K562 (cell line): Measurements from ENCODE around the gene TNFSF13. TPM values are rescaled to one million over a fixed set of nuclear protein-coding genes. Genes with fewer than 3 reads are reported as not detected.

Experiments
- ARID4B ChIP-seq: sonication (generic); formaldehyde crosslinking; IDR thresholded peaks from 2 replicates; pipeline ENCODE4 v1.8.0; 2022; ENCODE audit warnings: mild to moderate bottlenecking, missing genetic modification reagents
- ASH1L ChIP-seq: fragments of 450-650 bp; IDR thresholded peaks from 2 replicates; pipeline ENCODE4 v1.6.1; 2018; ENCODE audit warnings: borderline replicate concordance, mild to moderate bottlenecking, low read depth; ENCODE audit not compliant: partially characterized antibody
- CREB1 ChIP-seq, 2 experiments: sonication (generic) in 1 of 2; formaldehyde crosslinking in 1 of 2; IDR thresholded peaks; 2 replicates each; pipeline versions ENCODE4 v1.6.1 to v1.8.0; 2012 to 2022; ENCODE audit warnings: inconsistent platforms in 1 of 2, mild to moderate bottlenecking in 1 of 2, missing genetic modification reagents in 1 of 2, moderate library complexity in 1 of 2
- CREM ChIP-seq: IDR thresholded peaks from 2 replicates; pipeline ENCODE4 v1.6.1; 2014; ENCODE audit warnings: antibody characterized with exemption, low read depth
- EZH2 ChIP-seq: IDR thresholded peaks from 2 replicates; pipeline ENCODE4 v1.6.1; 2012; ENCODE audit warnings: low read depth, mild to moderate bottlenecking, inconsistent platforms, low read length, borderline replicate concordance
- HMGN3 ChIP-seq: IDR thresholded peaks from 2 replicates; pipeline ENCODE4 v1.6.1; 2011; ENCODE audit warnings: borderline replicate concordance, low read depth, mild to moderate bottlenecking, mixed read lengths, low read length; ENCODE audit not compliant: insufficient read length; ENCODE audit errors: extremely low read depth
- PHB ChIP-seq: fragments of 250-450 bp; sonication (Bioruptor Pico); IDR thresholded peaks from 2 replicates; pipeline ENCODE4 v1.5.0; 2021
- POLR2A ChIP-seq: fragments of 450-650 bp; conservative IDR thresholded peaks from 2 replicates; pipeline ENCODE4 v1.6.1; 2016
- PRPF4 ChIP-seq: fragments of 200-400 bp; formaldehyde crosslinking; IDR thresholded peaks from one replicate; pipeline ENCODE4 v1.6.1; 2017; ENCODE audit warnings: low read length, low read depth, mild to moderate bottlenecking; ENCODE audit not compliant: insufficient read depth, poor library complexity, severe bottlenecking
- RBFOX2 ChIP-seq: fragments of 200-400 bp; formaldehyde crosslinking; IDR thresholded peaks from 2 replicates; pipeline ENCODE4 v1.6.1; 2017; ENCODE audit warnings: low read depth, mild to moderate bottlenecking, low read length, moderate library complexity
- TEAD1 ChIP-seq, 2 experiments: fragments of 450-650 bp in 1 of 2; sonication (generic) in 1 of 2; formaldehyde crosslinking; IDR thresholded peaks; 2 replicates each; pipeline versions ENCODE4 v1.4.0 to v1.8.0; 2020 to 2022; ENCODE audit warnings: mild to moderate bottlenecking in 2 of 2, missing genetic modification reagents in 1 of 2
- ZKSCAN8 ChIP-seq: fragments of 200-800 bp; sonication (Bioruptor generic); IDR thresholded peaks from 2 replicates; pipeline ENCODE4 v1.6.1; 2016; ENCODE audit warnings: missing genetic modification characterization, missing compliant biosample characterization
- ZNF407 ChIP-seq: fragments of 450-650 bp; IDR thresholded peaks from 2 replicates; pipeline ENCODE4 v1.6.1; 2016; ENCODE audit warnings: low read depth
- ZNF717 ChIP-seq: fragments of 250-450 bp; sonication (Bioruptor Pico); IDR thresholded peaks from 2 replicates; pipeline ENCODE4 v1.5.0; 2021
- polyA plus RNA-seq, 8 experiments: library from polyadenylated mRNA; depleted of rRNA in 4 of 8; stranded (reverse) in 5 of 8; unstranded in 3 of 8; fragments of >200 nt; fragmentation: Nextera tagmentation in 2 of 8; fragmentation: Illumina TruSeq in 1 of 8; extraction: Ambion mirVana in 2 of 8; extraction: Trizol in 1 of 8; gene quantifications; 2 replicates each; pipeline versions ENCODE4 v1.2.1 to v1.2.3, GENCODE V29; 2011 to 2014; ENCODE audit warnings: inconsistent platforms in 1 of 8, missing spikeins in 1 of 8
- total RNA-seq, 7 experiments: library from RNA; depleted of rRNA in 6 of 7; stranded (reverse); fragments of >200 nt in 6 of 7; fragmentation: Illumina TruSeq in 2 of 7; extraction: Trizol in 2 of 7; gene quantifications; 2 replicates each; pipeline versions ENCODE4 v1.2.1 to v1.2.3, GENCODE V29; 2011 to 2021; ENCODE audit warnings: low replicate concordance in 1 of 7

Gene TNFSF13
- total and polyA plus RNA-seq, 9 of the 15 experiments (the other 6 are each of a cell fraction or from before 2014, with no cell fraction given): 0.04 to 0.51 (median 0.19) TPM; not detected in 1

GRCh38 chr17:7583253-7584109 lies 24.9 kb downstream of the TNFSF13 start, which contains the start of gene MPDU1 (continued):
- TF ChIP-seq ARID4B: peak; percentile 66; the same call in 1 of the 2 replicates
- TF ChIP-seq HMGN3: no peak
- TF ChIP-seq ZNF717 (CRISPR knock-in tag): no peak
- TF ChIP-seq CREM: peak; percentile 85
- TF ChIP-seq ZKSCAN8 (CRISPR knock-in tag): peak; percentile 70; the same call in 1 of the 2 replicates
- TF ChIP-seq RBFOX2: peak; percentile 90
- peak; percentile 93 for TF ChIP-seq POLR2A
- peak; percentile 62 for TF ChIP-seq ASH1L
- no peak for TF ChIP-seq PHB (CRISPR knock-in tag)
- no peak for TF ChIP-seq EZH2
- peak; percentile 37; the same call in 1 of the 2 replicates for TF ChIP-seq ZNF407
- 0 out of 4 replicates have a peak, but pooled peaks of 1 of the 2 experiments have one; percentile 19 for TF ChIP-seq TEAD1 (CRISPR knock-in tag; IDR thresholded peaks at IDR 0.05)
- no peak for TF ChIP-seq CREB1 (IDR thresholded peaks at IDR 0.05)
- peak; percentile 47 for TF ChIP-seq CREB1 (CRISPR knock-in tag; IDR thresholded peaks at IDR 0.05)
- TF ChIP-seq PRPF4: no peak
